IMR-90 (cell line): ENCODE data around the gene NCSTN. TPM values are rescaled to one million over a fixed set of nuclear protein-coding genes. Genes with fewer than 3 reads are reported as not detected.
A peak's percentile ranks its signal among the peaks of the same experiment; 100 is the strongest.

Experiments
- ATAC-seq: fragments of 200-7000 bp; cut with Tn5 transposase; 2 replicates; pipeline ENCODE4 v1.9.1; 2020; ENCODE audit warnings: low read depth, mild to moderate bottlenecking, moderate library complexity
- BruUV-seq: library from RNA; stranded (reverse); fragments of 400-500 nt; replicated peaks from 2 replicates; lab custom pipeline; 2021; lab: Mats Ljungman, UMichigan
- CTCF ChIA-PET: fragments of 300-600 bp; formaldehyde crosslinking; extraction: SDS; loops from one replicate; lab custom pipeline; 2021; ENCODE audit warnings: antibody characterized with exemption; lab: Yijun Ruan, JAX
- POLR2A ChIA-PET: fragments of 300-600 bp; sonication (Branson Sonifier 250); formaldehyde crosslinking; loops from one replicate; lab custom pipeline; 2022; ENCODE audit warnings: antibody characterized with exemption; ENCODE audit not compliant: unreplicated experiment; lab: Charles Lee
- DNase-seq: peaks from one replicate; pipeline ENCODE4 v3.0.0; 2013
- H2AFZ ChIP-seq: replicated peaks from 2 replicates; pipeline ENCODE3; 2013; ENCODE audit warnings: low read length, mild to moderate bottlenecking; ENCODE audit not compliant: poor library complexity
- H2AK5ac ChIP-seq: 2 replicates; pipeline ENCODE4 v1.6.1; 2013; ENCODE audit warnings: low read depth, low read length, inconsistent platforms
- H2AK9ac ChIP-seq: replicated peaks from 2 replicates; pipeline ENCODE3; 2013; ENCODE audit warnings: mild to moderate bottlenecking, low read depth, low read length, moderate library complexity; ENCODE audit not compliant: poor library complexity
- H2BK120ac ChIP-seq: 2 replicates; pipeline ENCODE4 v1.6.1; 2013; ENCODE audit warnings: low read depth, low read length, inconsistent platforms
- H2BK15ac ChIP-seq: 3 replicates; pipeline ENCODE4 v1.6.1; 2013; ENCODE audit warnings: low read depth, low read length, inconsistent platforms
- H2BK20ac ChIP-seq: 2 replicates; pipeline ENCODE4 v1.6.1; 2013; ENCODE audit warnings: low read depth, mild to moderate bottlenecking, inconsistent platforms, low read length, moderate library complexity
- H2BK5ac ChIP-seq: 2 replicates; pipeline ENCODE4 v1.6.1; 2013; ENCODE audit warnings: mild to moderate bottlenecking, low read depth, low read length, inconsistent platforms; ENCODE audit not compliant: poor library complexity, severe bottlenecking
- H3K14ac ChIP-seq: replicated peaks from 2 replicates; pipeline ENCODE4 v1.6.1; 2013; ENCODE audit warnings: low read depth, low read length, inconsistent platforms
- H3K18ac ChIP-seq: 2 replicates; pipeline ENCODE4 v1.6.1; 2013; ENCODE audit warnings: low read depth, low read length, control low read depth
- H3K23ac ChIP-seq: 2 replicates; pipeline ENCODE4 v1.6.1; 2013; ENCODE audit warnings: low read depth, low read length, inconsistent platforms
- H3K27ac ChIP-seq: 2 replicates; pipeline ENCODE4 v1.5.1; 2013; ENCODE audit warnings: mild to moderate bottlenecking, control low read depth, low read length; ENCODE audit not compliant: insufficient read depth
- H3K27me3 ChIP-seq: 2 replicates; pipeline ENCODE4 v1.6.1; 2013; ENCODE audit warnings: low read length; ENCODE audit not compliant: control insufficient read depth, insufficient read depth
- H3K36me3 ChIP-seq: 2 replicates; pipeline ENCODE4 v1.6.1; 2013; ENCODE audit warnings: low read length, mixed read lengths; ENCODE audit not compliant: control insufficient read depth, insufficient read depth
- H3K4ac ChIP-seq: 2 replicates; pipeline ENCODE4 v1.6.1; 2013; ENCODE audit warnings: low read depth, low read length, inconsistent platforms
- H3K4me1 ChIP-seq: 2 replicates; pipeline ENCODE4 v1.6.1; 2013; ENCODE audit warnings: low read length, mixed read lengths; ENCODE audit not compliant: control insufficient read depth, insufficient read depth
- H3K4me2 ChIP-seq: 2 replicates; pipeline ENCODE4 v1.6.1; 2013; ENCODE audit warnings: low read depth, mild to moderate bottlenecking, control low read depth, low read length, moderate library complexity
- H3K4me3 ChIP-seq: 2 replicates; pipeline ENCODE4 v1.5.1; 2013; ENCODE audit warnings: low read depth, mild to moderate bottlenecking, control low read depth, low read length, moderate library complexity; ENCODE audit not compliant: insufficient read depth
- H3K56ac ChIP-seq: 2 replicates; pipeline ENCODE4 v1.6.1; 2013; ENCODE audit warnings: low read length, inconsistent platforms; ENCODE audit not compliant: insufficient read depth; ENCODE audit errors: extremely low read depth
- H3K79me1 ChIP-seq, 2 experiments: 2 replicates each; pipeline ENCODE4 v1.6.1; 2013; ENCODE audit warnings: low read length in 2 of 2, inconsistent platforms in 1 of 2, low read depth in 1 of 2
- H3K9ac ChIP-seq: 2 replicates; pipeline ENCODE4 v1.6.1; 2013; ENCODE audit warnings: low read depth, low read length, control low read depth
- H3K9me1 ChIP-seq: 2 replicates; pipeline ENCODE4 v1.6.1; 2013; ENCODE audit warnings: low read length, inconsistent platforms; ENCODE audit not compliant: insufficient read depth
- H3K9me3 ChIP-seq: 2 replicates; pipeline ENCODE4 v1.6.1; 2013; ENCODE audit warnings: low read length; ENCODE audit not compliant: control insufficient read depth, insufficient read depth
- H4K20me1 ChIP-seq: 2 replicates; pipeline ENCODE4 v1.6.1; 2013; ENCODE audit warnings: low read length, inconsistent platforms; ENCODE audit not compliant: insufficient read depth
- H4K5ac ChIP-seq: 2 replicates; pipeline ENCODE4 v1.6.1; 2013; ENCODE audit warnings: mild to moderate bottlenecking, low read depth, low read length, control low read depth
- H4K8ac ChIP-seq, 2 experiments: 2 replicates each; pipeline ENCODE4 v1.6.1; 2013; ENCODE audit warnings: low read depth in 2 of 2, low read length in 2 of 2, control low read depth in 1 of 2, inconsistent platforms in 1 of 2
- H4K91ac ChIP-seq: 2 replicates; pipeline ENCODE4 v1.6.1; 2013; ENCODE audit warnings: low read depth, low read length, inconsistent platforms; ENCODE audit not compliant: insufficient read depth
- BHLHE40 ChIP-seq: fragments of 150-350 bp; IDR thresholded peaks from 2 replicates; pipeline ENCODE4 v1.6.1; 2016; ENCODE audit warnings: mild to moderate bottlenecking, low read depth, low read length
- WGBS, 2 experiments: methylation state at CpG; one replicate each; pipeline versions ENCODE4 v1.1.5 to v1.1.7; 2013; ENCODE audit warnings: missing lambda C conversion rate in 2 of 2; ENCODE audit not compliant: insufficient read length in 1 of 2; ENCODE audit errors: extremely low coverage in 2 of 2; 5-methylcytosine and 5-hydroxymethylcytosine counted together
- dilution Hi-C: fragments of 300-500 bp; cut with HindIII; formaldehyde crosslinking; loops from one replicate; pipeline ENCODE4 v1.14.3; 2018; ENCODE audit warnings: low sequenced_read_pairs; ENCODE audit not compliant: unreplicated experiment
- in situ Hi-C: fragments of 300-500 bp; cut with MboI; formaldehyde crosslinking; loops from 3 replicates; pipeline ENCODE4 v1.14.3; 2019; ENCODE audit warnings: low sequenced_read_pairs, inconsistent platforms, mixed read lengths
- intact Hi-C: fragments of 100-400 bp; cut with micrococcal nuclease; formaldehyde crosslinking; loops from 2 replicates; pipeline ENCODE4 v1.10.0; 2022
- polyA plus RNA-seq, 3 experiments: library from polyadenylated mRNA; depleted of rRNA; stranded (reverse); fragments of >200 nt; gene quantifications; 2 replicates each; pipeline ENCODE4 v1.2.3, GENCODE V29; 2012; ENCODE audit warnings: low replicate concordance in 1 of 3
- total RNA-seq: library from RNA; depleted of rRNA; stranded (reverse); fragments of >200 nt; gene quantifications from 2 replicates; pipeline ENCODE4 v1.2.3, GENCODE V29; 2012

The NCSTN gene
- total and polyA plus RNA-seq, 2 of the 4 experiments (the other 2 are of a cell fraction): 60.2 to 182 TPM

- no peak for ATAC-seq
- H3K36me3 ChIP-seq: no peaks in the 10 kb centered on the region
- DNase-seq: no peak
- H3K4me3 ChIP-seq: no peak overlapping the region
- H3K23ac ChIP-seq: no peak overlapping the region
- H2AK9ac ChIP-seq: no peak overlapping the region
- no peak overlapping the region for H3K4me2 ChIP-seq
- intact Hi-C loops (loop anchor here (10.0 kb wide), 1 partner anchor 426 kb away; the partner anchor contains the start of gene IGSF9), dilution Hi-C loops (no loop called here), in situ Hi-C loops (loop anchor here (10.0 kb wide), 1 partner anchor 436 kb away; no protein-coding TSS in a partner anchor)
- CTCF ChIA-PET: no interaction called here
- no peaks in the 10 kb centered on the region for H3K9me3 ChIP-seq
- H3K18ac ChIP-seq: no peak overlapping the region
- BruUV-seq: no TSS peak
- no peaks in the 10 kb centered on the region for H3K9me1 ChIP-seq
- H3K14ac ChIP-seq: no peak overlapping the region
- H2BK5ac ChIP-seq: no peak overlapping the region
- no peaks in the 10 kb centered on the region for H3K79me1 ChIP-seq
- H3K9ac ChIP-seq: no peak overlapping the region
- H2AFZ ChIP-seq: peak overlapping the region; percentile 23
- no peak overlapping the region for H2BK120ac ChIP-seq
- POLR2A ChIA-PET: no interaction called here
- no peak for TF ChIP-seq BHLHE40
- no peak overlapping the region for H3K4ac ChIP-seq
- H4K8ac ChIP-seq: no peak overlapping the region
- no peak overlapping the region for H3K27ac ChIP-seq
- H2AK5ac ChIP-seq: no peak overlapping the region
- H4K20me1 ChIP-seq: no peaks in the 10 kb centered on the region
- H3K56ac ChIP-seq: no peak overlapping the region
- no peak overlapping the region for H4K5ac ChIP-seq
- H3K4me1 ChIP-seq: no peaks in the 10 kb centered on the region
- no peak overlapping the region for H2BK15ac ChIP-seq
- peaks cover 6% of the 10 kb centered on the region; the same call in 1 of the 2 replicates for H3K27me3 ChIP-seq
- WGBS, 2 experiments: 57% methylated on average over 27 of the region's 42 CpGs; no CpG with 5 or more reads in 1 of the 2 experiments
- no peak overlapping the region for H2BK20ac ChIP-seq
- no peak overlapping the region for H4K91ac ChIP-seq
Measured at GRCh38 chr1:160370561-160371345, 27.6 kb downstream of the NCSTN start.
